Panc1 (cell line): Measurements from ENCODE around the gene ARX. TPM values are rescaled to one million over a fixed set of nuclear protein-coding genes. Genes with fewer than 3 reads are reported as not detected.
A peak's percentile ranks its signal among the peaks of the same experiment; 100 is the strongest.

Source experiments
- ATAC-seq: fragments of 200-7000 bp; cut with Tn5 transposase; 2 replicates; pipeline ENCODE4 v1.9.1; 2020; ENCODE audit warnings: mild to moderate bottlenecking, moderate library complexity
- BruUV-seq: library from RNA; stranded (reverse); fragments of 400-500 nt; replicated peaks from 2 replicates; lab custom pipeline; 2021; lab: Mats Ljungman, UMichigan
- CTCF ChIA-PET: fragments of 300-600 bp; sonication (Branson Sonifier 250); formaldehyde crosslinking; loops from one replicate; lab custom pipeline; 2022; ENCODE audit warnings: antibody characterized with exemption; lab: Charles Lee
- POLR2A ChIA-PET: fragments of 300-600 bp; sonication (Branson Sonifier 250); formaldehyde crosslinking; loops from one replicate; lab custom pipeline; 2022; ENCODE audit warnings: antibody characterized with exemption; lab: Charles Lee
- DNase-seq: peaks from one replicate; pipeline ENCODE4 v3.0.0-alpha.2; 2010; ENCODE audit warnings: low read depth, low spot score
- H3K27ac ChIP-seq: 2 replicates; pipeline ENCODE4 v1.5.1; 2011; ENCODE audit warnings: mild to moderate bottlenecking, low read length, inconsistent platforms
- H3K27me3 ChIP-seq: fragments of 200-500 bp; sonication (Bioruptor generic); 2 replicates; pipeline ENCODE4 v1.6.0; 2014; ENCODE audit warnings: low read length, inconsistent platforms; ENCODE audit not compliant: control insufficient read depth, insufficient read depth
- H3K36me3 ChIP-seq: fragments of 200-500 bp; sonication (Bioruptor generic); 2 replicates; pipeline ENCODE4 v1.5.1; 2014; ENCODE audit warnings: inconsistent platforms, mild to moderate bottlenecking, low read length, moderate library complexity; ENCODE audit not compliant: control insufficient read depth, insufficient read depth
- H3K4me1 ChIP-seq: 2 replicates; pipeline ENCODE4 v1.5.1; 2011; ENCODE audit warnings: inconsistent platforms, mild to moderate bottlenecking, low read length, moderate library complexity; ENCODE audit not compliant: control insufficient read depth, insufficient read depth
- H3K4me3 ChIP-seq, 2 experiments: 2 replicates each; pipeline ENCODE4 v1.5.1; 2011 to 2012; ENCODE audit warnings: low read depth in 2 of 2, low read length in 2 of 2, mild to moderate bottlenecking in 2 of 2, inconsistent platforms in 1 of 2, moderate library complexity in 1 of 2
- H3K9me3 ChIP-seq: fragments of 200-500 bp; sonication (Bioruptor generic); 2 replicates; pipeline ENCODE4 v1.5.1; 2014; ENCODE audit warnings: low read depth, mild to moderate bottlenecking, inconsistent platforms, low read length, moderate library complexity; ENCODE audit not compliant: control insufficient read depth, insufficient read depth
- CTCF ChIP-seq: fragments of 450-650 bp; IDR thresholded peaks from 2 replicates; pipeline ENCODE4 v1.5.1; 2017; ENCODE audit warnings: mild to moderate bottlenecking
- POLR2AphosphoS5 ChIP-seq: IDR thresholded peaks from 2 replicates; pipeline ENCODE4 v1.6.1; 2012; ENCODE audit warnings: mild to moderate bottlenecking, low read depth, low read length, moderate library complexity
- REST ChIP-seq, 2 experiments: IDR thresholded peaks; 2 replicates each; pipeline ENCODE4 v1.6.1; 2011 to 2012; ENCODE audit warnings: low read depth in 2 of 2, control low read depth in 1 of 2, low read length in 1 of 2, mild to moderate bottlenecking in 1 of 2, moderate library complexity in 1 of 2; ENCODE audit not compliant: insufficient read depth in 1 of 2
- SIN3A ChIP-seq: IDR thresholded peaks from 2 replicates; pipeline ENCODE4 v1.6.1; 2012; ENCODE audit warnings: low read depth, mild to moderate bottlenecking, low read length, moderate library complexity, borderline replicate concordance; ENCODE audit not compliant: insufficient read depth
- TCF7L2 ChIP-seq: IDR thresholded peaks from 2 replicates; pipeline ENCODE4 v1.6.1; 2011; ENCODE audit warnings: mild to moderate bottlenecking, low read depth, low read length, inconsistent platforms
- in situ Hi-C: cut with HindIII; loops from 2 replicates; pipeline ENCODE4 v1.10.0; 2016; ENCODE audit warnings: low sequenced_read_pairs, low pct_unique_long_range_greater_than_20kb
- intact Hi-C: fragments of 100-400 bp; cut with micrococcal nuclease; formaldehyde crosslinking; loops from one replicate; pipeline ENCODE4 v1.10.0; 2022; ENCODE audit not compliant: unreplicated experiment
- total RNA-seq: library from RNA; stranded (reverse); gene quantifications from one replicate; pipeline ENCODE4 v1.2.1, GENCODE V29; 2021; ENCODE audit not compliant: unreplicated experiment

ARX gene
- total RNA-seq, 1 experiment from 2014 or later: 0.15 TPM

- H3K4me1 ChIP-seq: no peaks in the 10 kb centered on the region
- H3K27me3 ChIP-seq: peaks cover 4% of the 10 kb centered on the region
- no peak overlapping the region for H3K4me3 ChIP-seq
- ATAC-seq: peak; percentile 46; the same call in 1 of the 2 replicates
- ChIA-PET POLR2A (no interaction called here), CTCF (no interaction called here)
- TF ChIP-seq POLR2AphosphoS5: no peak
- TF ChIP-seq CTCF: no peak
- no peak for DNase-seq
- intact Hi-C loops (no loop called here), in situ Hi-C loops (no loop called here)
- no peak overlapping the region for H3K27ac ChIP-seq
- H3K9me3 ChIP-seq: no peaks in the 10 kb centered on the region
- H3K36me3 ChIP-seq: no peaks in the 10 kb centered on the region
- no TSS peak for BruUV-seq
Measured at GRCh38 chrX:25013632-25014365, 2.0 kb downstream of the ARX start.

- TF ChIP-seq POLR2AphosphoS5 (no peak), TCF7L2 (no peak), REST (IDR thresholded peaks at IDR 0.05; ENCODE audit: insufficient read depth in 1 of 2, low read depth in 2 of 2, low read length in 1 of 2) (no peak), SIN3A (no peak), CTCF (no peak)
- H3K27ac ChIP-seq: no peak overlapping the region
- no peaks in the 10 kb centered on the region for H3K36me3 ChIP-seq
- peaks cover 7% of the 10 kb centered on the region for H3K27me3 ChIP-seq
- BruUV-seq: no TSS peak
- DNase-seq (no peak), ATAC-seq (peak; percentile 61)
- CTCF ChIA-PET: no interaction called here
- no peaks in the 10 kb centered on the region for H3K4me1 ChIP-seq
- no peaks in the 10 kb centered on the region for H3K9me3 ChIP-seq
- peak overlapping the region; percentile 17 to 20; a peak in 3 of 4 replicates for H3K4me3 ChIP-seq
- POLR2A ChIA-PET: interaction anchor here (0.7 kb wide), 1 partner anchor 26 kb away, joined by 6 read pairs; no protein-coding TSS in a partner anchor
- intact Hi-C loops: no loop called here
- in situ Hi-C loops: no loop called here
Measured at GRCh38 chrX:25012793-25013631, 2.8 kb downstream of the ARX start.
